Hypothalamus (tissue), 51 donors: ENCODE data around the gene ALMS1.
"Not testable (repeated sequence)": the region's sequence is repeated elsewhere in the genome, so short reads cannot be mapped to it uniquely, and the experiment has no call there.

Experiments
- DNase-seq, 51 donors: peaks; one replicate each; lab custom pipeline; 2025; lab: John Stamatoyannopoulos, UW

Gene ALMS1

GRCh38 chr2:73504850-73505249 is 119.2 kb downstream of the ALMS1 start:
- DNase-seq: not testable (repeated sequence)

DNA sequence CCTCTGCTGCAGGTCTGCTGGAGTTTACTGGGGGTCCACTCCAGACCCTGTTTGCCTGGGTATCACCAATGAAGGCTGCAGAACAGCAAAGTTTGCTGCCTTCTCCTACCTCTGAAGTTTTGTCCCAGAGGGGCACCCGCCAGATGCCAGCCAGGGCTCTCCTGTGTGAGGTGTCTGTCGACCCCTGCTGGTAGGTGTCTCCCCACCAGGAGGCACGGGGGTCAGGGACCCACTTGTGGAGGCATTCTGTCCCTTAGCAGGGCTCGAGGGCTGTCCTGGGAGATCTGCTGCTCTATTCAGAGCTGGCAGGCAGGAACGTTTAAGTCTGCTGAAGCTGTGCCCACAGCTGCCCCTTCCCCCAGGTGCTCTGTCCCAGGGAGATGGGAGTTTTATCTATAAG is 124.8 kb downstream of the ALMS1 start:
- DNase-seq: not testable (repeated sequence)

DNA sequence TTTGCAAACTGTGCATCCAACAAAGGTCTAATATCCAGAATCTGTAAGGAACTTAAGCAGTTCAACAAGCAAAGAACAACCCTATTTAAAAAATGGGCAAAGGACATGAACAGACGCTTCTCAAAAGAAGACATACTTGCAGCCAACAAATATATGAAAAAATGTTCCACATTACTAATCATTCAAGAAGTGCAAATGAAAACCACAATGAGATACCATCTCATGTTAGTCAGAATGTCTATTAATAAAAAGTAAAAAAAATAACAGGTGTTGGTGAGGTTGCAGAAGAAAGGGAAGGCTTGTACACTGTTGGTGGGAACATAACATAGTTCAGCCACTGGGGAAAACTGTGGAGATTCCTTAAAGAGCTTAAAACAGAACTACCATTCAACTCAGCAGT is 130.4 kb downstream of the ALMS1 start:
- no peak for DNase-seq

DNA sequence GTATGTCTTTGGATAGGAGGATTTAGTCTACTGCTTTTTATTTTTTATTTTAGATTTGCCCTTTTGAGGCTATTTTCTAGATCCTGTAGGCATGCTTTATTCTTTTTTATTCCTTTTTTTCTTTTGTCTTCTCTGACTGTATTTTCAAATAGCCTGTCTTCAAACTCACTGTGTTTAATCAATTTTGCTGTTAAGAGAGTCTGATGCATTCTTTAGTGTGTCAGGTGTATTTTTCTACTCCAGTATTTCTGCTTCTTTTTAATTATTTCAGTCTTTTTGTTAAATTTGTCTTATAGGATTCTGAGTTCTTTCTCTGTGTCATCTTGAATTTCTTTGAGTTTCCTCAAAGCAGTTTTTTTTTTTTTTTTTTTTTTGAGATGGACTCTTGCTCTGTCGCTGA is 143.1 kb downstream of the ALMS1 start:
- no peak for DNase-seq

- not testable (repeated sequence) for DNase-seq
Measured at GRCh38 chr2:73530773-73531172, 145.1 kb downstream of the ALMS1 start.

- no peak for DNase-seq
Measured at GRCh38 chr2:73532381-73532780, 146.7 kb downstream of the ALMS1 start.

- DNase-seq: no peak
Measured at GRCh38 chr2:73536133-73536840, 150.7 kb downstream of the ALMS1 start.

DNA sequence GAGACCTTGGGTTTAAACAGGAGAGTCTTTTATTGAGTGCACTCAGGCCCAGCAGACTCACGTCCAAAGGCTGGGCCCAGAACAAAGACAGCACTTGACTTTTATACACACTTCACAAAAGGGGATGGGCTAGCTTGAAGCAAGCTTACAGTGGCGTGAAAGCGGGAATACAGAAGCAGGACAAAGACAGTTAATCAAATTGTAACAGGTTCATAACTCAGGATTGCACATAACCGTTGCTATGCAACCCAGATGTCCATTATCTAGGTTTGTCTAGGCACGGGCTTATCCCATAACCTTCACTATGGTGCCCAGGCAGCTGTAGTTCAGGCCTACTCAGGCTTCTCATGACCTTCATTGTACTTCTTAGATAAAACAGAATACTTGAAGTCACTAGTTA is 175.2 kb downstream of the ALMS1 start:
- DNase-seq: not testable (repeated sequence)

GRCh38 chr2:73561422-73561821 is 175.8 kb downstream of the ALMS1 start:
- no peak for DNase-seq

GRCh38 chr2:73564986-73565385 is 179.3 kb downstream of the ALMS1 start:
- DNase-seq: no peak

DNA sequence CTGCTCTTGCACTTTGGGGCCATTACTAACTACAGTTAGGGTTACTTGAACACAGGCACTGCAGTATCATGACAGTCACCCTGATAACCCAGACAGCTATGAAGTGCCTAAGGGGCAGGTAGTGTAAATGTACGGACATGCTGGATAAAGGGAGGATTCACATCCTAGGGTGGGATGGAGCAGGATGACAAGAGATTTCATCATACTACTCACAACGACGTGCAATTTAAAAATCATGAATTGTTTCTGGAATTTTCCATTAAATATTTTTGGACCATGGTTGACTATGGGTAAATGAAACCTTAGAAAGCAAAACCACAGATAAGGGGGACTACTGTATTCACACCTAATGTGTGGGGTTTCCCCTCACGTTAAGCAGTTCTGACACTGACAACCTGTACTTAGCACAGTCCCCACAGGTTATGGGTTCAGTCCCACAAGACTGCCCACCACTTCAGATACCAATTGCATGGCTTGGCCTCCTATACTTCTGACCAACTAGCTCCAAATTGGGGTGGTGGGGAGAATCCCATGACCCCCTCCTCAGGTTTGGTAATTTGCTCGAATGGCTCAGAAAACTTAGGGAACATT is 180.7 kb downstream of the ALMS1 start:
- no peak for DNase-seq

GRCh38 chr2:73575261-73575660 is 189.6 kb downstream of the ALMS1 start:
- no peak for DNase-seq

DNA sequence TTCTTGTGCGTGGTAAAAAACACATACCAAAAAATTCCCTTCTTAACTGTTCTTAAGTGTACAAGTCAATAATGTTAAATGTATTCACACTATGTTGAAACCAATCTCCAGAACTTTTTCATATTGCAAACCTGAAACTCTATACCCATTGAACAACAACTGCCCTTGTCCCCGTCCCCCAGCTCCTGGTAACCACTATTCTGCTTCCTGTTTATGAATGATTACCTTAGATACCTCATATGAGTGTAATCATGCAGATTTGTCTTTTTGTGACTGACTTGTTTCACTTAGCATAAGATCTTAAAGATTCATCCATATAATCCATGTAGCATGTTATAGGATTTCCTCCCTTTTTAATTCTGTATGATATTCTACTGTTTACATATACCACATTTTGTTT is 196.7 kb downstream of the ALMS1 start:
- DNase-seq: no peak

GRCh38 chr2:73588177-73588576 is 202.5 kb downstream of the ALMS1 start:
- DNase-seq: peak in 2 of 51 donors; percentile 6 to 7

- DNase-seq: no peak
Measured at GRCh38 chr2:73593680-73594079, 208.0 kb downstream of the ALMS1 start.

DNA sequence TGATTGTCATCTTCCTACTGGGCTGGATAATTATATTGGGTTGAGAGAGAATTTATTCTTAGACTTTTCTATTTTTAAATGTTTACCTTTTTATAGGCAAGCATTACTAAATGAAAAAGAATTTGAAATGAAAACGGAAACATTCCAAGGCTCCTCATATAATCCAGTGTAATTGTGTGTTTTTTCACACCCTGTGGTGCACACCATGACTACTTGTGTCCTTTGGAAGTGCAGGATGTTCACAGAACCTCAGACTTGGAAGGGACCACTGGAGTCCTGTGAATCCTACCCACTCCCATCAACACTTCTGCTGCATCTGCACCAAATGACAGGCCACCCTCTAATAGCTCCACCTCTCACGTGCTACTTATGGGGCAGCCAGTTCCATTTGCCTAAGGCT is 208.6 kb downstream of the ALMS1 start:
- DNase-seq: no peak

GRCh38 chr2:73601780-73602179 is 216.1 kb downstream of the ALMS1 start:
- DNase-seq: no peak

DNA sequence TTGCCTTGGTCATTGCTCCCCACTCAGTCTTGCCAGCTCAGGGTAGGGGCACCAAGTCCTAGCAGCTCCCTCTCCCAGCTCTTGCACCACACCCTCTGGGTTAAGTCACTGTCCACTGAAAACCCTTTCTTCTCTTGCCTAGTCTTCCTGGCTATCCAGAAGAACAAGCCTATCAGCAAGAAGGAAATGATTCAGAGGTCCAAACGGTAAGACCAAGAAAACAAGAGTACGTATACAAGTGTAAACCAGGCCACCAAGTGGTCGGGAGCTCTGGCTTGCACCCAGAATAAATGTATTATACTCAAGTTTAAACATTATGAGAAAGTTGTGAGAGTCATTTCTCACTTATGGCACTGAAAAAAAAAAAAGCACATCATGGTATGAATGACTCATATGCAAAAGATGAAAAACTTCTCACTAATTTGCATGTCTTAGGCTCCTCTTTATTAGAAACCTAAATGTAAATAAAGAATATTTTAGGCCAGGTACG is 217.5 kb downstream of the ALMS1 start:
- not testable (repeated sequence) for DNase-seq

DNA sequence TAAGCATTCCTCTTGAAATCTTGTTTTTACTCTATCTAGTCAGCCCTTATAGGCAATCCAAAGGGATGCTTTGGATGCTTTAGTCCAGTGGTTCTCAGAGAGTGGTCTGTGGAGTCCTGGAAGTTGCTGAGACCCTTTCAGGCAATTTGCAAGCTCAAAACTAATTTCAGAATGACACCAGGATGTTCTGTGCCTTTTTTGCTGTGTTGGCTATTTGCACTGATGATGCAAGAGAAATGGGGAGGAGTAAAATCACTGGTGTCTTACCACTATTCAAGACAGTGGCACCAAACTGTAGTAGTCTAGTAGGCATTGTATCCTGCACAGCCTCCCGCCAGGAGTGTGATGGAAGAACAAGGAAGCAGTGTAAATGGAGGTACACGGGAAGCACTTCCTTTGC is 219.0 kb downstream of the ALMS1 start:
- DNase-seq: not testable (repeated sequence)

DNA sequence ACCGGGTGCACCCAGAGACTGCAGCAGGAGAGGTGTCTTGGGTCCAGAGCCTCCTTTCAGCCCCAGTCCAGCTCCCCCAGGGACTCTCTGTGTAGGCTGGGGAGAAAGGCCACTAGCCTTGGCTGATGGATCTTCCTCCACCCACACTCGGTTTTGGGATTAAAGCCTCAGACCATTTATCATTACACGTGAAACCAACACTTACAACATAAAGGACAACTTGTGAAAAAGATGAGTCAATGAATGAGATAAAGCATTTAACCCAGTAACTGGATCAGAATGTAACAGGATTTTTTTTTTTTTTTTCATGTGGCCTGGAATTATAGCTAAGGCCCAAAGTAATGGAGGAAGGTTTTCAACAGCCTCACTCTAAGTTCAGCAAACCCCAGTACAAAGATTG is 224.5 kb downstream of the ALMS1 start:
- DNase-seq: no peak

DNA sequence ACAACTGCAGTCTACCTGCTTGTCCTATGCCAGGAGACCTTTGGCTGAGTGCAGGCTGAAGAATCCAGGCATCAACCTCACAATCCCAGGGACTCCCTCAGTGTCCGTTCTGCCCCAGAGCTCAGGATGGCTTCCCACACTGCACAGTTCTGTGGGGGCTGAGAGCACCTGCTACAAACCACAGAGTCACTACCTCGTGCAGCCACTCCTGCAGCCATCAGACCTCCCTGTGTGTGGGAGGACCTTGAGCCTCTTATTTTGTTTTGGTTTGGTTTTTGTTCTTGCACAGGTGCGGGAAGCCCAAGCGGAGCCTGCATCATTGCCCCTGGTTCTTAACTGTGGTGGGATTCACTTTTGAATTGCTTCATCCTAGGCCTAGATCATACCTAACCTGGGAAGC is 225.6 kb downstream of the ALMS1 start:
- no peak for DNase-seq

DNA sequence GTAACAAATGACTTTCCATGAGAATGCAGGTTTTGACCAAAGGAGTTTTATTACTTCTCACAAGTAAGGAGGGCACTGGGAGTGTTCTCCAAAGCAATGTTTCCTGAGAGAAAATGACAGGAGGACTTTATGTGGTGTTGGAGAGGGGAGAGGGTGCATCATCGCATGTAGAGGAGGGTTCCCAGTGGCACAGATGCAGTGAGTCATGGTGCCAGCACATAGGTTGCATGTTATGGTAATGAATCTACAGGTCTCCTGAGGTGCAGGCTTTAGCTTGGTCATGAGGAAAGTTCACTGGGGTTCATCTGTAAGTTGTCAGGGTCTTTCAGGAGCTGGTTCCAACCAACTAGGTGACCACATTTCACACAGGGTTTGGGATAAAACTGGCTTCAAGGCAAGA is 226.2 kb downstream of the ALMS1 start:
- DNase-seq: no peak

GRCh38 chr2:73614105-73614504 is 228.5 kb downstream of the ALMS1 start:
- DNase-seq: no peak
